Measurements from ENCODE around the gene DCXR.

DNA sequence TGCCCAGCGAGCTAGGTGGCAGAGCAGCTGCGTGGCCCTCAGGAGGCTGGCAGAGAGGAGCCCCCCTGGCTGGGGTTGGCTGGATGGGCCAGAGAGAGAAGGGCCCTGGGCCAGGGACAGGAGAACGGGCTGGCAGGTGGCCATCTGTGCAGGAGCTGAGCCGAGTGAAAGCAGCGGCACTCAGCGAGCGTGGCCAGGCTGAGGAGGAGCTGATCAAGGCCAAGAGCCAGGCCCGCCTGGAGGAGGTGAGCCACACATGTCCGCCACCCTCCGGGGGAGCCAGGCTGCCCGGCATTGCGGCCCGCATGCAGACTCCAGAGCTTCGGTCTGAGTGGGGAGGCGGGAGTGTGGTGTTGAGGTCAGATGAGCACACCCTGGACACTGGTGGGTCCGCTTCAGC is 8.1 kb downstream of the DCXR start:
- TF ChIP-seq POLR2A (IDR thresholded peaks at IDR 0.05; ENCODE audit: low read length) (no peak), GATA1 (IDR thresholded peaks at IDR 0.05; ENCODE audit: low read depth, low read length) (no peak)
